Measurements from ENCODE around the gene HS1BP3. TPM values are rescaled to one million over a fixed set of nuclear protein-coding genes. Genes with fewer than 3 reads are reported as not detected.

The HS1BP3 gene
- total and polyA plus RNA-seq, 2 of the 13 experiments (the other 11 are each of a cell fraction or from before 2014, with no cell fraction given), result 15.2 to 22.0 TPM

- TF ChIP-seq ZSCAN5A (CRISPR knock-in tag; IDR thresholded peaks at IDR 0.05; ENCODE audit: borderline replicate concordance), result peak; percentile 99
- peak; percentile 90 for TF ChIP-seq HMG20B (CRISPR knock-in tag; conservative IDR thresholded peaks at IDR 0.05)
- no peak for TF ChIP-seq TCF12 (IDR thresholded peaks at IDR 0.05)
- TF ChIP-seq TCF12 (CRISPR knock-in tag; IDR thresholded peaks at IDR 0.05), result peak; percentile 100
- TF ChIP-seq ZNF383 (CRISPR knock-in tag; IDR thresholded peaks at IDR 0.05; ENCODE audit: borderline replicate concordance), result peak; percentile 73; the same call in 1 of the 2 replicates
- peak; percentile 76 for TF ChIP-seq SRSF1 (optimal IDR thresholded peaks at IDR 0.05; ENCODE audit: low read depth, low read length)
- peak; percentile 100 for TF ChIP-seq RXRA (CRISPR knock-in tag; IDR thresholded peaks at IDR 0.05)
- TF ChIP-seq ZBTB21 (CRISPR knock-in tag; IDR thresholded peaks at IDR 0.05), result peak; percentile 23
- peak; percentile 94 for TF ChIP-seq TSC22D2 (CRISPR knock-in tag; IDR thresholded peaks at IDR 0.05; ENCODE audit: borderline replicate concordance)
- peak; percentile 66; the same call in 1 of the 2 replicates for TF ChIP-seq KDM2A (CRISPR knock-in tag; IDR thresholded peaks at IDR 0.05; ENCODE audit: borderline replicate concordance, low read depth)
- no peak for TF ChIP-seq MATR3 (CRISPR knock-in tag; IDR thresholded peaks at IDR 0.05)
- TF ChIP-seq TRIM24 (CRISPR knock-in tag; IDR thresholded peaks at IDR 0.05), result peak; percentile 55; the same call in 1 of the 2 replicates
- TF ChIP-seq ZNF709 (CRISPR knock-in tag; IDR thresholded peaks at IDR 0.05), result peak; percentile 93
- peak; percentile 30; the same call in 1 of the 2 replicates for TF ChIP-seq ZNF83 (CRISPR knock-in tag; IDR thresholded peaks at IDR 0.05; ENCODE audit: borderline replicate concordance)
- peak in 1 of 2 experiments; percentile 67; a peak in 2 of 4 replicates for TF ChIP-seq POLR2A (IDR thresholded peaks at IDR 0.05; ENCODE audit: insufficient read depth in 1 of 2, low read depth in 2 of 2, low read length in 2 of 2)
- peak; percentile 97 for TF ChIP-seq ZNF564 (CRISPR knock-in tag; IDR thresholded peaks at IDR 0.05)
- TF ChIP-seq RBM22 (optimal IDR thresholded peaks at IDR 0.05; ENCODE audit: low read length), result no peak
- peak; percentile 87; the same call in 1 of the 2 replicates for TF ChIP-seq U2AF2 (IDR thresholded peaks at IDR 0.05; ENCODE audit: low read depth, low read length)
- TF ChIP-seq DNMT1 (CRISPR knock-in tag; IDR thresholded peaks at IDR 0.05), result peak; percentile 19; the same call in 1 of the 2 replicates
- peak; percentile 98 for TF ChIP-seq FOXP4 (CRISPR knock-in tag; IDR thresholded peaks at IDR 0.05)
- TF ChIP-seq HMGXB4 (CRISPR knock-in tag; IDR thresholded peaks at IDR 0.05; ENCODE audit: borderline replicate concordance in 1 of 2, low read depth in 1 of 2), result peak; percentile 84 to 93; a peak in 3 of 4 replicates
- TF ChIP-seq SMAD1 (CRISPR knock-in tag; IDR thresholded peaks at IDR 0.05; ENCODE audit: borderline replicate concordance, low read depth), result no peak; the same call in 1 of the 2 replicates
- peak; percentile 72; the same call in 1 of the 2 replicates for TF ChIP-seq TFDP1 (CRISPR knock-in tag; IDR thresholded peaks at IDR 0.05; ENCODE audit: borderline replicate concordance)
These were observed 57.5 kb downstream of the HS1BP3 start (continued) for GRCh38 chr2:20593072-20594034.

Measured in HepG2 (cell line).